ENCODE data around the gene DUSP15. TPM values are rescaled to one million over a fixed set of nuclear protein-coding genes. Genes with fewer than 3 reads are reported as not detected.

DUSP15 gene
- total RNA-seq, 2 donors from 2014 or later: 3.8 to 7.2 TPM

DNA sequence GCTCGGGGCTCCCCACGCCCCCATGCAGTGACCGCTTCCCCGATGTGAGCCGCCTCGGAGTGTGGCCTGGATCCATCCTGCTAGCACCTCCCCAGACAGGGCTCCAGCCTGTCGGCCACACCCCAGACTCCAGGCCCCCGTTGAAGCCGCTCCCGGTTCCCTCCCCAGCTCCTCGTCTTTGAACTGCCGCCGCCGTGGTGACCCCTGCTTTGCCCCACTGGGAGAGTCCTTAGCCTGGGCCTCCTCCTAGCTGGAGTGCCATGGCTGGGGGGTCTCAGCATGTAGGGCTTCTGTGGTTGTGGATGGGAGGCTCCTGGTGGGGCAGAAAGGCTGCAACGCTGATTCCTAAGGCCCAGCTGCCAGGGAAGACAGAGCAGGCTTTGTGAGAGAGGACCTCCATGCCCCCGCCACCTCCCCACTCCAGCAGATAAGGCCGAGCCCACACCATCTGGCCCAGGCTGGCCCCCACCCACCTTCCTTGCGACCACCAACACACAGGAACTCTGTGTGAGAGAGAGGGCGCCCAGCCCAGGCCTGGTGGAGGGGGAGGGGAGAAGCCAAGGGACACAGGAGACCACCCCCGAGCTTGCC lies 36.3 kb downstream of the DUSP15 start:
- no peak for DNase-seq
- peaks cover 3% of the 10 kb centered on the region for H3K4me1 ChIP-seq (ENCODE audit: control insufficient read depth, insufficient read depth, low read length)

GRCh38 chr20:31833130-31833930 lies 37.0 kb downstream of the DUSP15 start:
- Histone ChIP-seq H3K27me3 (ENCODE audit: control insufficient read depth, insufficient read depth, low read length, poor library complexity, severe bottlenecking) (no peaks in the 10 kb centered on the region), H3K9me3 (ENCODE audit: control insufficient read depth, low read length) (no peaks in the 10 kb centered on the region), H3K36me3 (ENCODE audit: control insufficient read depth, insufficient read depth, low read length) (no peaks in the 10 kb centered on the region), H3K27ac (ENCODE audit: low read depth, low read length) (peak overlapping the region; percentile 77), H3K4me1 (ENCODE audit: control insufficient read depth, insufficient read depth, low read length) (peaks cover 3% of the 10 kb centered on the region), H3K4me3 (ENCODE audit: low read length) (no peak overlapping the region), H3K9ac (ENCODE audit: extremely low read depth, low read length, poor library complexity, severe bottlenecking) (no peak overlapping the region)
- Mint-ChIP-seq H3K4me1 (peaks cover 9% of the 10 kb centered on the region), H3K4me3 (no peak overlapping the region), H3K27me3 (ENCODE audit: insufficient read depth) (no peaks in the 10 kb centered on the region), H3K36me3 (ENCODE audit: low read depth) (no peaks in the 10 kb centered on the region), H3K27ac (no peak overlapping the region), H3K9me3 (no peaks in the 10 kb centered on the region)
- whole genome bisulfite sequencing, 2 experiments (ENCODE audit: insufficient coverage in 1 of 2, insufficient read length in 1 of 2): 66 to 69% methylated on average over 12 to 14 of the region's 14 CpGs
- peak; percentile 99 for DNase-seq
- TF ChIP-seq, protein P1, sequence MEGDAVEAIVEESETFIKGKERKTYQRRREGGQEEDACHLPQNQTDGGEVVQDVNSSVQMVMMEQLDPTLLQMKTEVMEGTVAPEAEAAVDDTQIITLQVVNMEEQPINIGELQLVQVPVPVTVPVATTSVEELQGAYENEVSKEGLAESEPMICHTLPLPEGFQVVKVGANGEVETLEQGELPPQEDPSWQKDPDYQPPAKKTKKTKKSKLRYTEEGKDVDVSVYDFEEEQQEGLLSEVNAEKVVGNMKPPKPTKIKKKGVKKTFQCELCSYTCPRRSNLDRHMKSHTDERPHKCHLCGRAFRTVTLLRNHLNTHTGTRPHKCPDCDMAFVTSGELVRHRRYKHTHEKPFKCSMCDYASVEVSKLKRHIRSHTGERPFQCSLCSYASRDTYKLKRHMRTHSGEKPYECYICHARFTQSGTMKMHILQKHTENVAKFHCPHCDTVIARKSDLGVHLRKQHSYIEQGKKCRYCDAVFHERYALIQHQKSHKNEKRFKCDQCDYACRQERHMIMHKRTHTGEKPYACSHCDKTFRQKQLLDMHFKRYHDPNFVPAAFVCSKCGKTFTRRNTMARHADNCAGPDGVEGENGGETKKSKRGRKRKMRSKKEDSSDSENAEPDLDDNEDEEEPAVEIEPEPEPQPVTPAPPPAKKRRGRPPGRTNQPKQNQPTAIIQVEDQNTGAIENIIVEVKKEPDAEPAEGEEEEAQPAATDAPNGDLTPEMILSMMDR (conservative IDR thresholded peaks at IDR 0.05): peak; percentile 99

More for the DNA sequence above, 36.3 kb downstream of the DUSP15 start:
- peak overlapping the region; percentile 77 for H3K27ac ChIP-seq (ENCODE audit: low read depth, low read length)
- Mint-ChIP-seq H3K4me3 (no peak overlapping the region), H3K4me1 (peaks cover 9% of the 10 kb centered on the region), H3K36me3 (ENCODE audit: low read depth) (no peaks in the 10 kb centered on the region), H3K9me3 (no peaks in the 10 kb centered on the region), H3K27ac (no peak overlapping the region), H3K27me3 (ENCODE audit: insufficient read depth) (no peaks in the 10 kb centered on the region)
- H3K9me3 ChIP-seq (ENCODE audit: control insufficient read depth, low read length): no peaks in the 10 kb centered on the region
- no peak overlapping the region for H3K4me3 ChIP-seq (ENCODE audit: low read length)
- TF ChIP-seq, protein P1 (conservative IDR thresholded peaks at IDR 0.05): no peak
- 90 to 93% methylated on average over 15 to 20 of the region's 20 CpGs for WGBS, 2 experiments (ENCODE audit: insufficient coverage in 1 of 2, insufficient read length in 1 of 2)
- no peaks in the 10 kb centered on the region for H3K36me3 ChIP-seq (ENCODE audit: control insufficient read depth, insufficient read depth, low read length)
- no peaks in the 10 kb centered on the region for H3K27me3 ChIP-seq (ENCODE audit: control insufficient read depth, insufficient read depth, low read length, poor library complexity, severe bottlenecking)
- H3K9ac ChIP-seq (ENCODE audit: extremely low read depth, low read length, poor library complexity, severe bottlenecking): no peak overlapping the region

GRCh38 chr20:31831771-31832306 lies 38.5 kb downstream of the DUSP15 start:
- H3K9me3 ChIP-seq (ENCODE audit: control insufficient read depth, low read length): no peaks in the 10 kb centered on the region
- H3K27ac ChIP-seq (ENCODE audit: low read depth, low read length): no peak overlapping the region
- H3K9me3 Mint-ChIP-seq: no peaks in the 10 kb centered on the region
- no peaks in the 10 kb centered on the region for H3K27me3 ChIP-seq (ENCODE audit: control insufficient read depth, insufficient read depth, low read length, poor library complexity, severe bottlenecking)
- no peak for DNase-seq
- TF ChIP-seq, protein P1 (conservative IDR thresholded peaks at IDR 0.05): no peak
- H3K36me3 ChIP-seq (ENCODE audit: control insufficient read depth, insufficient read depth, low read length): no peaks in the 10 kb centered on the region
- no peak overlapping the region for H3K4me3 Mint-ChIP-seq
- WGBS, 2 experiments (ENCODE audit: insufficient coverage in 1 of 2, insufficient read length in 1 of 2): 96 to 97% methylated on average over 10 to 17 of the region's 17 CpGs
- no peak overlapping the region for H3K27ac Mint-ChIP-seq
- H3K4me1 ChIP-seq (ENCODE audit: control insufficient read depth, insufficient read depth, low read length): peaks cover 3% of the 10 kb centered on the region
- no peak overlapping the region for H3K9ac ChIP-seq (ENCODE audit: extremely low read depth, low read length, poor library complexity, severe bottlenecking)
- peaks cover 3% of the 10 kb centered on the region for H3K4me1 Mint-ChIP-seq
- no peaks in the 10 kb centered on the region for H3K27me3 Mint-ChIP-seq (ENCODE audit: insufficient read depth)
- H3K4me3 ChIP-seq (ENCODE audit: low read length): no peak overlapping the region
- H3K36me3 Mint-ChIP-seq (ENCODE audit: low read depth): no peaks in the 10 kb centered on the region

Measured in endodermal cell (in vitro differentiated cells).